Measurements from ENCODE around the gene KATNAL1.

KATNAL1 gene

GRCh38 chr13:30319655-30320054, 12.3 kb upstream of the KATNAL1 start:
- TF ChIP-seq, protein P1, sequence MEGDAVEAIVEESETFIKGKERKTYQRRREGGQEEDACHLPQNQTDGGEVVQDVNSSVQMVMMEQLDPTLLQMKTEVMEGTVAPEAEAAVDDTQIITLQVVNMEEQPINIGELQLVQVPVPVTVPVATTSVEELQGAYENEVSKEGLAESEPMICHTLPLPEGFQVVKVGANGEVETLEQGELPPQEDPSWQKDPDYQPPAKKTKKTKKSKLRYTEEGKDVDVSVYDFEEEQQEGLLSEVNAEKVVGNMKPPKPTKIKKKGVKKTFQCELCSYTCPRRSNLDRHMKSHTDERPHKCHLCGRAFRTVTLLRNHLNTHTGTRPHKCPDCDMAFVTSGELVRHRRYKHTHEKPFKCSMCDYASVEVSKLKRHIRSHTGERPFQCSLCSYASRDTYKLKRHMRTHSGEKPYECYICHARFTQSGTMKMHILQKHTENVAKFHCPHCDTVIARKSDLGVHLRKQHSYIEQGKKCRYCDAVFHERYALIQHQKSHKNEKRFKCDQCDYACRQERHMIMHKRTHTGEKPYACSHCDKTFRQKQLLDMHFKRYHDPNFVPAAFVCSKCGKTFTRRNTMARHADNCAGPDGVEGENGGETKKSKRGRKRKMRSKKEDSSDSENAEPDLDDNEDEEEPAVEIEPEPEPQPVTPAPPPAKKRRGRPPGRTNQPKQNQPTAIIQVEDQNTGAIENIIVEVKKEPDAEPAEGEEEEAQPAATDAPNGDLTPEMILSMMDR (IDR thresholded peaks at IDR 0.05; ENCODE audit: low read depth, low read length), result no peak
- no peak for DNase-seq (ENCODE audit: extremely low read depth, low read depth)

- DNase-seq (ENCODE audit: extremely low read depth, low read depth), result no peak
- TF ChIP-seq, protein P1 (IDR thresholded peaks at IDR 0.05; ENCODE audit: low read depth, low read length), result no peak
Measured at GRCh38 chr13:30319130-30319529, 11.8 kb upstream of the KATNAL1 start.

DNA sequence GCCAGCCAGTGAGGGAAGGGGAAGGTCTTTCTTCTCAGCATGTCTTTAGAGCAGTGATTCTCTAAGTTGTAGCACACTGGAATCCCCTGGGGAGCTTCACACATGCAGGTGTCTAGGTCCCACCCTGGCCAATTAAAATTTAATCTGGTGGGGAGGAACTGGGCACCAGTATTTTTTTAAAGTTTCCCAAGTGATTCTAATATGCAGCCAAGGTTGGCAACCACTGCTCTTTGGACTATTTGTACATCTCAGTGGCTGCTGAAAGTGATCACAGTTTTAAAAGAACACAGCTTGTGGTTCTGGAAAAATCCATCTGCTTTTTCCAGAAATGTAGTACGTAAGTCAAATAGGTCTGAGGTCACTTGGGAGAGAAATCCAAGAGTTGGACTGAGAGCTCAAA, 10.7 kb upstream of the KATNAL1 start:
- DNase-seq (ENCODE audit: extremely low read depth, low read depth), result no peak
- TF ChIP-seq, protein P1 (IDR thresholded peaks at IDR 0.05; ENCODE audit: low read depth, low read length), result no peak

GRCh38 chr13:30314562-30314961, 7.2 kb upstream of the KATNAL1 start:
- no peak for DNase-seq (ENCODE audit: extremely low read depth, low read depth)
- TF ChIP-seq, protein P1 (IDR thresholded peaks at IDR 0.05; ENCODE audit: low read depth, low read length), result no peak

DNA sequence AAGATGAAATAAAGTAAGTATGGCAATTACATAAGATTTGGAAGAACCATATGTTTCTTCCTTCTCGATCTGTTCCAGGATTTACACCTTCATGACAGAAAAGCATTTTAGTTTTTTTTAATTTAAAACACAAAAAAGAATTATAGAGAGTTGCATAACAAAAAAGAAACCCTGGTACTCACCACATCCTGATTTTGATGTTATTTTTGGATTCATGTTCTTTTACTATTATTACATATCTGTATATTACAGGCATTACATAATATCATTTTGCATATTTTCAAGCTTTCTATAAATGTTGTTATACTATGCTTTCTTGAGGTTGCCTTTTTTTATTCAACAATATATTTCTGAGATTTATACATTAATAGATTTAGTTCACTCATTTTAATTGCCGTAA, 6.7 kb upstream of the KATNAL1 start:
- no peak for DNase-seq (ENCODE audit: extremely low read depth, low read depth)
- TF ChIP-seq, protein P1 (IDR thresholded peaks at IDR 0.05; ENCODE audit: low read depth, low read length), result no peak

DNA sequence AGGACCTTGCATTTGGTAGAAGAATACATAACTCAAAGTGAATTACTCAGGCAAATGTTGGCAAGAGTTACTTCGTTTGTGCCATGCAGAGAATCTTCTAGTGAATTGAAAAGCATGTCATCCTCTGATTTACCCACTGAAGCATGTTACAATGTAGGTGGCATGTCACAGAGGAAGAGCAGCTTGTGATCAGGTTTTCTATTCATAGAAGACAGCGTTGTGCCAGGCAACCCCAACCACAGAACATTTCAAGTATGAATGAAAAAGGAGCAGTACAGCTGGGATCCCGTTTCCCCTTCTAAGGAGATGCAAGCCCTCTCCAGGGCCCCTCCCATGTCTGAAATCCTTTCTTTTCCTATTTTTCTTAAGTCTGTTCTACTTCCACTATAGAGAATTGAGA, 6.0 kb upstream of the KATNAL1 start:
- DNase-seq (ENCODE audit: extremely low read depth, low read depth), result no peak
- TF ChIP-seq, protein P1 (IDR thresholded peaks at IDR 0.05; ENCODE audit: low read depth, low read length), result no peak

GRCh38 chr13:30312904-30313303, 5.6 kb upstream of the KATNAL1 start:
- TF ChIP-seq, protein P1 (IDR thresholded peaks at IDR 0.05; ENCODE audit: low read depth, low read length), result no peak
- no peak for DNase-seq (ENCODE audit: extremely low read depth, low read depth)
